ENCODE results near the gene FARP2. TPM values are rescaled to one million over a fixed set of nuclear protein-coding genes. Genes with fewer than 3 reads are reported as not detected.

The FARP2 gene
- total RNA-seq, 1 experiment from 2014 or later, result 32.6 TPM

DNA sequence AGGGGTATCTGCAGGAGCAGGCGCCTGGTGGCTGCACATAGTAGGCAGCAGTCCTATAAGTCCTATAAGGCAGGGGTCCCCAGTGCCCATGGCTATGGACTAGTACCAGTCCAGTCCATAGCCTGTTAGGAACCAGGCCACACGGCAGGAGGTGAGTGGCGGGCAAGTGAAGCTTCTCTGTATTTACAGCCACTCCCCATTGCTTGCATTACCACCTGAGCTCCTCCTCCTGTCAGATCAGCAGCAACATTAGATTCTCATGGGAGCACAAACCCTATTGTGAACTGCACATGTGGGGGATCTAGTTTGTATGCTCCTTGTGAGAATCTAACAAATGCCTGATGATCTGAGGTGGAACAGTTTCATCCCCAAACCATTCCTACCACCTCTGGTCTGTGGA, 119.2 kb downstream of the FARP2 start:
- TF ChIP-seq, protein P1, sequence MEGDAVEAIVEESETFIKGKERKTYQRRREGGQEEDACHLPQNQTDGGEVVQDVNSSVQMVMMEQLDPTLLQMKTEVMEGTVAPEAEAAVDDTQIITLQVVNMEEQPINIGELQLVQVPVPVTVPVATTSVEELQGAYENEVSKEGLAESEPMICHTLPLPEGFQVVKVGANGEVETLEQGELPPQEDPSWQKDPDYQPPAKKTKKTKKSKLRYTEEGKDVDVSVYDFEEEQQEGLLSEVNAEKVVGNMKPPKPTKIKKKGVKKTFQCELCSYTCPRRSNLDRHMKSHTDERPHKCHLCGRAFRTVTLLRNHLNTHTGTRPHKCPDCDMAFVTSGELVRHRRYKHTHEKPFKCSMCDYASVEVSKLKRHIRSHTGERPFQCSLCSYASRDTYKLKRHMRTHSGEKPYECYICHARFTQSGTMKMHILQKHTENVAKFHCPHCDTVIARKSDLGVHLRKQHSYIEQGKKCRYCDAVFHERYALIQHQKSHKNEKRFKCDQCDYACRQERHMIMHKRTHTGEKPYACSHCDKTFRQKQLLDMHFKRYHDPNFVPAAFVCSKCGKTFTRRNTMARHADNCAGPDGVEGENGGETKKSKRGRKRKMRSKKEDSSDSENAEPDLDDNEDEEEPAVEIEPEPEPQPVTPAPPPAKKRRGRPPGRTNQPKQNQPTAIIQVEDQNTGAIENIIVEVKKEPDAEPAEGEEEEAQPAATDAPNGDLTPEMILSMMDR (IDR thresholded peaks at IDR 0.05; ENCODE audit: unreplicated experiment), result no peak
- H3K27me3 Mint-ChIP-seq (ENCODE audit: insufficient read depth, unreplicated experiment), result peaks cover 15% of the 10 kb centered on the region
- H3K4me3 Mint-ChIP-seq (ENCODE audit: unreplicated experiment), result no peak overlapping the region
- H3K27ac Mint-ChIP-seq (ENCODE audit: low read depth, unreplicated experiment), result no peak overlapping the region
- DNase-seq (ENCODE audit: unreplicated experiment), result no peak
- POLR2A ChIA-PET, result interaction anchor here (0.6 to 0.7 kb wide), 2 partner anchors 40 to 110 kb away, joined by 4 read pairs; no protein-coding TSS in a partner anchor
- BruUV-seq (replicated peaks), result no TSS peak
- CTCF ChIA-PET, result no interaction called here
- no peaks in the 10 kb centered on the region for H3K9me3 Mint-ChIP-seq (ENCODE audit: unreplicated experiment)
- no peaks in the 10 kb centered on the region for H3K36me3 Mint-ChIP-seq (ENCODE audit: insufficient read depth, unreplicated experiment)
- H3K4me1 Mint-ChIP-seq (ENCODE audit: insufficient read depth, unreplicated experiment), result no peaks in the 10 kb centered on the region
- intact Hi-C loops (cut with micrococcal nuclease), result no loop called here

DNA sequence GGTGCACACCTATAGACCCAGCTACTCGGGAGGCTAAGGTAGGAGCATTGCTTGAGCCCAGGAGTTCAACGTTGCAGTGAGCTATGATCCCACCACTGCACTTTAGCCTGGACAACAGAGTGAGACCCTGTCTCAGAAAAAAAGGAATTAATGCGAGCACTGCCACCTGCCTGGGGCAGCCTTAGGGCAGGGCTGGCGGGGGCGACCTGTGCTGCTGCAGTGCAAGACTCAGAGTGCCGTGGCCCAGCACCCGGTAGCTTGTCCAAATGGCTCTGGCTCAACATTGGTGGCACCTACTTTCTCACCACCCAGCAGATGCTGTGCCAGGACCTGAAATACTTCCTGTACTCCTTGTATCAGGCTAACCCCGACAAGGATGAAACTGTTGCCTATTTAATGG, 122.1 kb downstream of the FARP2 start:
- Mint-ChIP-seq H3K27ac (ENCODE audit: low read depth, unreplicated experiment) (no peak overlapping the region), H3K4me3 (ENCODE audit: unreplicated experiment) (no peak overlapping the region), H3K27me3 (ENCODE audit: insufficient read depth, unreplicated experiment) (peaks cover under 1% of the 10 kb centered on the region), H3K4me1 (ENCODE audit: insufficient read depth, unreplicated experiment) (no peaks in the 10 kb centered on the region), H3K36me3 (ENCODE audit: insufficient read depth, unreplicated experiment) (no peaks in the 10 kb centered on the region), H3K9me3 (ENCODE audit: unreplicated experiment) (no peaks in the 10 kb centered on the region)
- DNase-seq (ENCODE audit: unreplicated experiment), result no peak
- TF ChIP-seq, protein P1 (IDR thresholded peaks at IDR 0.05; ENCODE audit: unreplicated experiment), result no peak
- no TSS peak for BruUV-seq (replicated peaks)
- intact Hi-C loops (cut with micrococcal nuclease), result no loop called here
- ChIA-PET POLR2A (interaction anchor here (0.8 kb wide), 1 partner anchor 10 kb away, joined by 3 read pairs; no protein-coding TSS in a partner anchor), CTCF (no interaction called here)

DNA sequence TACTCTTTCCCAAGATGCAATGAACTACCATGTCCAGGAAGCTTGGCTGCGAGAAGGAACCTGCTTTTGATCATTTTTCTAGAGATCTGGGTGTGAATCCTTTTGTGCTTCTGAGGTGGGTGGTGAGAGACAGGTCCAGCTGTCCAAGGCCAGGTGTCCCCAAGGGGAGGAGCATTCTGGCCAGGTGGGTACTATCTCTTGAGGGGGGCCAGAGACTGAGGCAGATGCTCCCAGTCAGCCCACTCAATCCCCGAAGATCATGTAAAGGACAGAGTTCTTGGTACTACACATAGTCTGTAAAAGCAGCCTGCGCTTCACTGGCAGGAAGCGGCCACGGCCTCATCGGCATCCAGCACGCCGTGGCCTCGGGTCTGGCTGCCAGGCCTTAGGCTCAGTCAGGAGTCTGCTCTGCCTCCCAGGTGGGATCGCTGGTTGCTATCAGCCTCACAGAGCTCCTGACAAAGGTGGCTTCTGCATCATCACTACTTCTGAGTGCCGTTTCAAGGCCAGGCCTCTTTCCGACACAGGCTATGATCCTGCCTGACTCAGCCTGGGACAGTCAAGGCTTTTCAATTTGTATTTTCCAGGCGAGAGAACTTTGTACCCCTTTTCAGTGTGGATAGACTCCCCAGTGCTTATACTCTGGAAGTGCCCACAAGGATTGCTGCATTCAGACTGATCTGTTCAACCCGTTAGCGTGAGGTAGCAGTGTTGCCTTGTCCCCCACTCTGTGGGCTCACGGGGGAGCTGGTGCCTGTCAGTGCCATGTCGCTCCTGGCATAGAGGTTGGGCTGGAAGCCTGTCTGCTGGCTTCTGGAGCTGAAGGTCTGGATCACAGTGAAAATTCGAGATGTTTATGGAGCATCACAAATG, 123.2 kb downstream of the FARP2 start:
- POLR2A ChIA-PET, result no interaction called here
- H3K4me3 Mint-ChIP-seq (ENCODE audit: unreplicated experiment), result no peak overlapping the region
- no peaks in the 10 kb centered on the region for H3K4me1 Mint-ChIP-seq (ENCODE audit: insufficient read depth, unreplicated experiment)
- no peak for DNase-seq (ENCODE audit: unreplicated experiment)
- TF ChIP-seq, protein P1 (IDR thresholded peaks at IDR 0.05; ENCODE audit: unreplicated experiment), result no peak
- no peaks in the 10 kb centered on the region for H3K9me3 Mint-ChIP-seq (ENCODE audit: unreplicated experiment)
- H3K36me3 Mint-ChIP-seq (ENCODE audit: insufficient read depth, unreplicated experiment), result no peaks in the 10 kb centered on the region
- CTCF ChIA-PET, result no interaction called here
- intact Hi-C loops (cut with micrococcal nuclease), result no loop called here
- BruUV-seq (replicated peaks), result no TSS peak
- H3K27ac Mint-ChIP-seq (ENCODE audit: low read depth, unreplicated experiment), result no peak overlapping the region
- no peaks in the 10 kb centered on the region for H3K27me3 Mint-ChIP-seq (ENCODE audit: insufficient read depth, unreplicated experiment)

DNA sequence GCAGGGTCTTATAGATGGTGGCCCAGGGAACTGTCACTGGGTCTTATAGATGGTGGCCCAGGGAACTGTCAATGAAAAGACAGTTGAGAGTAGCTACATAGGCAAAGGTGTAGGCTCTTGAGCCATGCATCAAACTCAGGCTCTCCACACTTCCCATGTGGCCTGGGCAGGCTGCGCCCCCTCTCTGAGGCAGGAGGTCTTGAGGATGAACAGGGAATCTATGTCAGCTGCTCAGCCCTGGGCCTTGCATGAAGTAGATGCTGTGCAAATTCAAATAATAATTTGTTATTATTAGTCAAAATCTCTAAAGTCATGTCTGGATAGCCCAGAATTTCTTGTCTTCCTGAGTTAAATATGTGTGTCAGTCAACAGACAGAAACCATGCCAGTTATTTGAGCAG, 125.6 kb downstream of the FARP2 start:
- TF ChIP-seq, protein P1 (IDR thresholded peaks at IDR 0.05; ENCODE audit: unreplicated experiment), result no peak
- ChIA-PET POLR2A (no interaction called here), CTCF (interaction anchor here (0.6 kb wide), 1 partner anchor 38 kb away, joined by 5 read pairs; no protein-coding TSS in a partner anchor)
- Mint-ChIP-seq H3K27me3 (ENCODE audit: insufficient read depth, unreplicated experiment) (no peaks in the 10 kb centered on the region), H3K27ac (ENCODE audit: low read depth, unreplicated experiment) (no peak overlapping the region), H3K4me3 (ENCODE audit: unreplicated experiment) (no peak overlapping the region), H3K9me3 (ENCODE audit: unreplicated experiment) (no peaks in the 10 kb centered on the region), H3K36me3 (ENCODE audit: insufficient read depth, unreplicated experiment) (no peaks in the 10 kb centered on the region), H3K4me1 (ENCODE audit: insufficient read depth, unreplicated experiment) (no peaks in the 10 kb centered on the region)
- no TSS peak for BruUV-seq (replicated peaks)
- intact Hi-C loops (cut with micrococcal nuclease), result no loop called here
- no peak for DNase-seq (ENCODE audit: unreplicated experiment)

All from MCF 10A (cell line).